GM23248 (cell line): Measurements from ENCODE around the gene PALMD. TPM values are rescaled to one million over a fixed set of nuclear protein-coding genes. Genes with fewer than 3 reads are reported as not detected.

Source experiments
- DNase-seq: peaks from one replicate; pipeline ENCODE4 v3.0.0-alpha.2; 2015
- H2AFZ ChIP-seq: fragments of 200-600 bp; sonication (generic); 2 replicates; pipeline ENCODE4 v1.6.1; 2016; ENCODE audit warnings: antibody characterized with exemption
- H3F3A ChIP-seq: fragments of 200-600 bp; sonication (generic); 2 replicates; pipeline ENCODE4 v1.6.1; 2016; ENCODE audit warnings: mild to moderate bottlenecking, antibody characterized with exemption, mixed run types; ENCODE audit not compliant: insufficient read depth
- H3K27ac ChIP-seq: fragments of 200-600 bp; sonication (generic); 2 replicates; pipeline ENCODE4 v1.5.1; 2016; ENCODE audit warnings: mild to moderate bottlenecking
- H3K27me3 ChIP-seq: fragments of 200-600 bp; sonication (generic); replicated peaks from 2 replicates; pipeline ENCODE4 v1.6.1; 2016; ENCODE audit warnings: mild to moderate bottlenecking; ENCODE audit not compliant: insufficient read depth
- H3K36me3 ChIP-seq: fragments of 200-600 bp; sonication (generic); 2 replicates; pipeline ENCODE4 v1.6.1; 2016; ENCODE audit warnings: low read depth, mild to moderate bottlenecking
- H3K4me1 ChIP-seq: fragments of 200-600 bp; sonication (generic); 2 replicates; pipeline ENCODE4 v1.6.1; 2016; ENCODE audit warnings: mild to moderate bottlenecking; ENCODE audit not compliant: insufficient read depth
- H3K4me2 ChIP-seq: fragments of 200-600 bp; sonication (generic); one replicate; pipeline ENCODE4 v1.6.1; 2016; ENCODE audit warnings: mild to moderate bottlenecking; ENCODE audit not compliant: unreplicated experiment
- H3K4me3 ChIP-seq: fragments of 200-600 bp; sonication (generic); 2 replicates; pipeline ENCODE4 v1.5.1; 2016; ENCODE audit warnings: mild to moderate bottlenecking
- H3K79me2 ChIP-seq: fragments of 200-600 bp; sonication (generic); 2 replicates; pipeline ENCODE4 v1.6.1; 2016; ENCODE audit warnings: mild to moderate bottlenecking; ENCODE audit not compliant: insufficient read depth
- H3K9ac ChIP-seq: fragments of 200-600 bp; sonication (generic); 2 replicates; pipeline ENCODE4 v1.6.1; 2016; ENCODE audit warnings: mild to moderate bottlenecking
- H3K9me2 ChIP-seq: fragments of 200-600 bp; sonication (generic); 2 replicates; pipeline ENCODE4 v1.6.1; 2016; ENCODE audit warnings: mixed run types, mild to moderate bottlenecking, moderate library complexity; ENCODE audit not compliant: insufficient read depth
- H3K9me3 ChIP-seq: fragments of 200-600 bp; sonication (generic); one replicate; pipeline ENCODE4 v1.6.1; 2017; ENCODE audit warnings: low read depth
- H4K20me1 ChIP-seq: fragments of 200-600 bp; sonication (generic); 2 replicates; pipeline ENCODE4 v1.6.0; 2016; ENCODE audit not compliant: insufficient read depth
- EZH2 ChIP-seq: fragments of 200-600 bp; sonication (generic); IDR thresholded peaks from 2 replicates; pipeline ENCODE4 v1.6.1; 2018; ENCODE audit warnings: antibody characterized with exemption, mild to moderate bottlenecking; ENCODE audit not compliant: insufficient read depth, poor library complexity, severe bottlenecking
- EZH2phosphoT487 ChIP-seq: fragments of 200-600 bp; sonication (generic); IDR thresholded peaks from 2 replicates; pipeline ENCODE4 v1.6.1; 2018; ENCODE audit warnings: antibody characterized with exemption, moderate library complexity, mild to moderate bottlenecking, low read depth; ENCODE audit not compliant: insufficient read depth
- WGBS, 2 experiments: methylation state at CpG; one replicate each; pipeline ENCODE4 v1.1.6; 2015 to 2017; ENCODE audit warnings: low lambda C conversion rate in 2 of 2, low coverage in 1 of 2; ENCODE audit errors: missing lambda C conversion rate in 2 of 2; 5-methylcytosine and 5-hydroxymethylcytosine counted together
- in situ Hi-C: fragments of 300-500 bp; cut with MboI; formaldehyde crosslinking; loops from 2 replicates; pipeline ENCODE4 v1.15.0; 2020
- polyA plus RNA-seq: library from polyadenylated mRNA; unstranded; fragments of >200 nt; fragmentation: Nextera tagmentation; extraction: Ambion mirVana; gene quantifications from 2 replicates; pipeline ENCODE4 v1.2.1, GENCODE V29; 2016
- total RNA-seq: library from RNA; depleted of rRNA; stranded (reverse); fragments of >200 nt; shearing (Covaris generic); gene quantifications from 2 replicates; pipeline ENCODE4 v1.2.3, GENCODE V29; 2014

PALMD gene
- total and polyA plus RNA-seq, 2 experiments from 2014 or later, result 0.09 to 0.11 TPM

DNA sequence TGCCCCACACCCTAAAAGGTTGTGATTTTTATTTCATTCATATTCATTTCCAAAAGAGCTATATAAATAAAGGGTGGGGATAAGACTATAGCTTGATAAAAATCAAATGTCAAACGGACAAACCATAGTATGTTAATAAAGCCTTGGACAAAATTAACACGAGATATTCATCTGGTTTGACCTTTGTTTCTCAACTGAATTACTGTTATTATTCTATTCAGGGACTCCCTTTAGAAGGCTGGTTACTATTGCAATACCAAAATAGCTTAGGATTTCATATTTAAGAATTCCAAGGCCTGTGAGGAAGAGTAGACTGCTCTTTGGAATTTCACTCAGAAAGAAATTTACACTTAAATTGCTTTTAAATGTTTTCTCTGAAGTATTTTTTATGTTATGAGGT is 10.2 kb upstream of the PALMD start:
- 86 to 91% methylated on average over 2 of the region's 2 CpGs for WGBS, 2 experiments

DNA sequence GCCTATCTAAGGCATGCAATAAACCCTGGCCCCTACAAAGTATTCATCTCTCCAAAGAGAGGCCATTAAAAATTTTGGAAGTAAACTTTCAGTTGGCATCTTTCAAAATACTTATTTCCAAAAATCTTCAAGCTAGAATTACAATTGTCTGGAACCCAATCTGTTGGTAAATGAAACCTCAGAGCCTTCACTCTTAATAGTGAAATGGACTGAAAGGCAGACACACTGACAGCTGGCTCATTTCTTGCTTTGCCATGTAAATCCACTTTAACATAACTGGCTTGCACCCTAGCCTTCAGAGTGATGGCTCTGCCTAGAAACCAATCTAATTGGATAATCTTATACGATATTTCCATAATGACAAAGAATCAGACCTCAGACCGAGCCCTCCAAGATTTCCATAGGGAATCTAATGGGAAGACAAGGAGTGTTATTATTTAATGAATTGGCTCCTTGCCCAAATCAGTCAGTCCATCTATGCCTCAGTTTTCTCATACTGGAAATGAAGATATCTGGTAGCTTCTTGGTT is 9.2 kb upstream of the PALMD start:
- H2AFZ ChIP-seq, result no peak overlapping the region
- no peak overlapping the region for H3K4me3 ChIP-seq
- H3K9me3 ChIP-seq, result no peaks in the 10 kb centered on the region
- no peaks in the 10 kb centered on the region for H3K4me1 ChIP-seq
- WGBS, 2 experiments, result 48 to 53% methylated on average over 2 of the region's 2 CpGs
- H3K9ac ChIP-seq, result no peak overlapping the region
- in situ Hi-C loops, result no loop called here
- H4K20me1 ChIP-seq, result no peaks in the 10 kb centered on the region
- no peak overlapping the region for H3K4me2 ChIP-seq
- no peaks in the 10 kb centered on the region for H3K79me2 ChIP-seq
- TF ChIP-seq EZH2 (no peak), EZH2phosphoT487 (no peak)
- no peak for DNase-seq
- no peaks in the 10 kb centered on the region for H3K36me3 ChIP-seq
- H3F3A ChIP-seq, result no peaks in the 10 kb centered on the region
- H3K9me2 ChIP-seq, result no peaks in the 10 kb centered on the region
- H3K27ac ChIP-seq, result no peak overlapping the region
- no peaks in the 10 kb centered on the region for H3K27me3 ChIP-seq

More for the DNA sequence above, 10.2 kb upstream of the PALMD start:
- H3K9me2 ChIP-seq, result no peaks in the 10 kb centered on the region
- in situ Hi-C loops, result no loop called here
- no peaks in the 10 kb centered on the region for H3K79me2 ChIP-seq
- no peaks in the 10 kb centered on the region for H4K20me1 ChIP-seq
- H3K4me3 ChIP-seq, result no peak overlapping the region
- no peaks in the 10 kb centered on the region for H3K9me3 ChIP-seq
- H3K36me3 ChIP-seq, result no peaks in the 10 kb centered on the region
- no peak overlapping the region for H2AFZ ChIP-seq
- TF ChIP-seq EZH2phosphoT487 (no peak), EZH2 (no peak)
- DNase-seq, result no peak
- no peak overlapping the region for H3K4me2 ChIP-seq
- H3F3A ChIP-seq, result no peaks in the 10 kb centered on the region
- no peak overlapping the region for H3K9ac ChIP-seq
- H3K27ac ChIP-seq, result no peak overlapping the region
- no peaks in the 10 kb centered on the region for H3K4me1 ChIP-seq
- H3K27me3 ChIP-seq, result no peaks in the 10 kb centered on the region

DNA sequence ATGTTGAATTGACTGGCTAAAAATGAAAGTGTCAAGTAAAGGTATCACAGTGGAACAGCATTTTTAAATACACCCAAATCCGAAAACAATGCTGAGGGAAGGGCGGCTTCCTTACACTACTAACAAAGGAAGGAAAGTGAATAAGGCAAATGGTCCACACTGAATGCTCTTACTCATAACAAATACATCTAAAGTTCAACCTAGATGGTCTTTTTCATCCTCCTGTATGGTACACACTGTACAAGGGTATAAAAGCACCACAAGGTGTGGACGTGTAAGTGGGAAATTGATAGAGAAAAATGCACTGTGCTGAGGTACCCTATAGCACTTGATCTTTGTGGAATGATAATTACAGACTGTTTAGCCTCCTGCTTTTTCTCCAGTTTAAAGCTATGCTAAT is 7.1 kb upstream of the PALMD start:
- H3K36me3 ChIP-seq, result no peaks in the 10 kb centered on the region
- H3K4me2 ChIP-seq, result no peak overlapping the region
- no peaks in the 10 kb centered on the region for H3K9me3 ChIP-seq
- DNase-seq, result no peak
- in situ Hi-C loops, result no loop called here
- H4K20me1 ChIP-seq, result no peaks in the 10 kb centered on the region
- no peak overlapping the region for H3K27ac ChIP-seq
- peaks cover 9% of the 10 kb centered on the region for H3K4me1 ChIP-seq
- 0 out of 2 replicates have a peak, but pooled peaks cover 7% of the 10 kb centered on the region for H3F3A ChIP-seq
- no peak overlapping the region for H2AFZ ChIP-seq
- TF ChIP-seq EZH2 (no peak), EZH2phosphoT487 (no peak)
- no peaks in the 10 kb centered on the region for H3K79me2 ChIP-seq
- no peaks in the 10 kb centered on the region for H3K27me3 ChIP-seq
- no peaks in the 10 kb centered on the region for H3K9me2 ChIP-seq
- 75 to 80% methylated on average over 3 of the region's 3 CpGs for WGBS, 2 experiments
- no peak overlapping the region for H3K4me3 ChIP-seq
- no peak overlapping the region for H3K9ac ChIP-seq

DNA sequence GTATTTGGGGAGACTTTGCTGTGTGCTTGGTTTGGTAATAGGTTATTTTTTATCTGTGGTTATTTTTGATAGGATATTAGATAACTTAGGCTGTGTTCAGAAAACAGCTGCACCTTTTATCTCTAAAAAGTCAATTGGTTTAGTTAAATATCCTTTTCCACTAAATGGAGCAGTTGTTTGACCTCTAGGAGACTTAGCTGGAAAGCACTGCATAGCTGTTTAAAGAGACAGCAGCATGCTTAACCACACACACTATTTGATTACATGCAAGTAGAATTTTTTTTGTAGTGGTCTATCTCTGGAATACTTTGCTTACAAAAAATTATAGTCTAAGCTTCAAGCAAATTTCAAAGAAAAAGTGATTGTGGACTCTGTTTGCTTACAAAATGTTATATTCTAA is 6.5 kb upstream of the PALMD start:
- H3K4me1 ChIP-seq, result peaks cover 14% of the 10 kb centered on the region
- H2AFZ ChIP-seq, result no peak overlapping the region
- H3K27me3 ChIP-seq, result no peaks in the 10 kb centered on the region
- no peak for DNase-seq
- TF ChIP-seq EZH2phosphoT487, result no peak
- no peak for TF ChIP-seq EZH2
- no peak overlapping the region for H3K9ac ChIP-seq
- H3K9me3 ChIP-seq, result no peaks in the 10 kb centered on the region
- H3K4me2 ChIP-seq, result no peak overlapping the region
- H3K79me2 ChIP-seq, result no peaks in the 10 kb centered on the region
- H3F3A ChIP-seq, result 0 out of 2 replicates have a peak, but pooled peaks cover 7% of the 10 kb centered on the region
- no peaks in the 10 kb centered on the region for H3K9me2 ChIP-seq
- H3K4me3 ChIP-seq, result no peak overlapping the region
- H3K27ac ChIP-seq, result no peak overlapping the region
- in situ Hi-C loops, result no loop called here
- H3K36me3 ChIP-seq, result no peaks in the 10 kb centered on the region
- no peaks in the 10 kb centered on the region for H4K20me1 ChIP-seq

DNA sequence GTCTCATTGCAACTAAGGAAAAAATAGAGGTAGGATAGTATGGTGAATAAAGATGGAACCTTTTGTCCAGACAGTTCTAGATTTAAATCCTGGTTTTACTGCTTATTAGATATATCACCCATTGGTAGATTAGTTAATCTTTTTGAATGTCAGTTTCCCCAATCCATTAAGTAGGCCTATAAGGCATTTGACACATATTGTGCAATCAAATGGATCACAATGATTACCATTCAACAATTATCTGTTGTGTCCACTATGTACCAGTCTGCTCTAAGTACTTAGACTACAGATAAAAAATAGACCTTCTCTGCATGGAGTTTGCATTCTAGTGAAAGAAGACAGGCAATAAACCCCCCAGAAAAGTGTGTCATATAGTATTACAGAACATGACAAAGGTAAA is 6.0 kb upstream of the PALMD start:
- 0 out of 2 replicates have a peak, but pooled peaks cover 7% of the 10 kb centered on the region for H3F3A ChIP-seq
- H3K79me2 ChIP-seq, result no peaks in the 10 kb centered on the region
- H3K36me3 ChIP-seq, result no peaks in the 10 kb centered on the region
- DNase-seq, result no peak
- no peak overlapping the region for H3K9ac ChIP-seq
- no peak overlapping the region for H2AFZ ChIP-seq
- peaks cover 20% of the 10 kb centered on the region for H3K4me1 ChIP-seq
- H3K27me3 ChIP-seq, result no peaks in the 10 kb centered on the region
- H3K9me2 ChIP-seq, result no peaks in the 10 kb centered on the region
- H3K27ac ChIP-seq, result no peak overlapping the region
- TF ChIP-seq EZH2, result no peak
- TF ChIP-seq EZH2phosphoT487, result no peak
- no peaks in the 10 kb centered on the region for H4K20me1 ChIP-seq
- H3K4me2 ChIP-seq, result no peak overlapping the region
- in situ Hi-C loops, result no loop called here
- no peak overlapping the region for H3K4me3 ChIP-seq
- no peaks in the 10 kb centered on the region for H3K9me3 ChIP-seq
